ENCODE measurements around the gene NDUFS8.

The NDUFS8 gene

GRCh38 chr11:68065841-68066240 is 35.4 kb downstream of the NDUFS8 start:
- H2AFZ ChIP-seq (ENCODE audit: low read length) = no peak overlapping the region
- no peak overlapping the region for H3K9ac ChIP-seq (ENCODE audit: low read depth, low read length, poor library complexity, severe bottlenecking)
- H3K4me3 ChIP-seq (ENCODE audit: low read length, poor library complexity, severe bottlenecking) = no peak overlapping the region
- peaks cover 97% of the 10 kb centered on the region; the same call in 1 of the 2 replicates for H3K36me3 ChIP-seq (ENCODE audit: insufficient read depth, low read length)
- H4K20me1 ChIP-seq (ENCODE audit: insufficient read depth, low read length, poor library complexity, severe bottlenecking) = no peaks in the 10 kb centered on the region
- no peaks in the 10 kb centered on the region for H3F3A ChIP-seq (ENCODE audit: low read depth)
- no peak for TF ChIP-seq EZH2phosphoT487 (IDR thresholded peaks at IDR 0.05; ENCODE audit: borderline replicate concordance)
- no peak for TF ChIP-seq CTCF (conservative IDR thresholded peaks at IDR 0.05; ENCODE audit: low read length)
- no peaks in the 10 kb centered on the region for H3K9me3 ChIP-seq (ENCODE audit: insufficient read depth, low read depth, low read length)
- no peak overlapping the region for H3K4me2 ChIP-seq (ENCODE audit: low read depth, low read length, poor library complexity, severe bottlenecking)
- no peaks in the 10 kb centered on the region for H3K9me2 ChIP-seq (replicated peaks; ENCODE audit: low read depth, low read length)
- no peaks in the 10 kb centered on the region for H3K79me2 ChIP-seq (ENCODE audit: insufficient read depth, low read length)
- H3K27me3 ChIP-seq (ENCODE audit: insufficient read depth, low read length, poor library complexity, severe bottlenecking) = no peaks in the 10 kb centered on the region
- H3K4me1 ChIP-seq (ENCODE audit: insufficient read depth, low read length, poor library complexity, severe bottlenecking) = no peaks in the 10 kb centered on the region

- H3K4me2 ChIP-seq (ENCODE audit: low read depth, low read length, poor library complexity, severe bottlenecking) = no peak overlapping the region
- TF ChIP-seq EZH2phosphoT487 (IDR thresholded peaks at IDR 0.05; ENCODE audit: borderline replicate concordance) = no peak
- no peak for TF ChIP-seq CTCF (conservative IDR thresholded peaks at IDR 0.05; ENCODE audit: low read length)
- H3K9me3 ChIP-seq (ENCODE audit: insufficient read depth, low read depth, low read length) = no peaks in the 10 kb centered on the region
- no peak overlapping the region for H3K9ac ChIP-seq (ENCODE audit: low read depth, low read length, poor library complexity, severe bottlenecking)
- H2AFZ ChIP-seq (ENCODE audit: low read length) = no peak overlapping the region
- H3K4me3 ChIP-seq (ENCODE audit: low read length, poor library complexity, severe bottlenecking) = no peak overlapping the region
- H3K27me3 ChIP-seq (ENCODE audit: insufficient read depth, low read length, poor library complexity, severe bottlenecking) = no peaks in the 10 kb centered on the region
- no peaks in the 10 kb centered on the region for H4K20me1 ChIP-seq (ENCODE audit: insufficient read depth, low read length, poor library complexity, severe bottlenecking)
- H3K36me3 ChIP-seq (ENCODE audit: insufficient read depth, low read length) = peaks cover 98% of the 10 kb centered on the region; the same call in 1 of the 2 replicates
- no peaks in the 10 kb centered on the region for H3K9me2 ChIP-seq (replicated peaks; ENCODE audit: low read depth, low read length)
- H3F3A ChIP-seq (ENCODE audit: low read depth) = no peaks in the 10 kb centered on the region
- H3K4me1 ChIP-seq (ENCODE audit: insufficient read depth, low read length, poor library complexity, severe bottlenecking) = no peaks in the 10 kb centered on the region
- no peaks in the 10 kb centered on the region for H3K79me2 ChIP-seq (ENCODE audit: insufficient read depth, low read length)
Measured at GRCh38 chr11:68066742-68067141, 36.3 kb downstream of the NDUFS8 start.

- H3K9ac ChIP-seq (ENCODE audit: low read depth, low read length, poor library complexity, severe bottlenecking) = no peak overlapping the region
- H3K9me2 ChIP-seq (replicated peaks; ENCODE audit: low read depth, low read length) = no peaks in the 10 kb centered on the region
- no peaks in the 10 kb centered on the region for H3K9me3 ChIP-seq (ENCODE audit: insufficient read depth, low read depth, low read length)
- H3K27me3 ChIP-seq (ENCODE audit: insufficient read depth, low read length, poor library complexity, severe bottlenecking) = no peaks in the 10 kb centered on the region
- H3K4me2 ChIP-seq (ENCODE audit: low read depth, low read length, poor library complexity, severe bottlenecking) = no peak overlapping the region
- TF ChIP-seq CTCF (conservative IDR thresholded peaks at IDR 0.05; ENCODE audit: low read length) (no peak), EZH2phosphoT487 (IDR thresholded peaks at IDR 0.05; ENCODE audit: borderline replicate concordance) (no peak)
- H3K79me2 ChIP-seq (ENCODE audit: insufficient read depth, low read length) = no peaks in the 10 kb centered on the region
- no peaks in the 10 kb centered on the region for H4K20me1 ChIP-seq (ENCODE audit: insufficient read depth, low read length, poor library complexity, severe bottlenecking)
- H3K36me3 ChIP-seq (ENCODE audit: insufficient read depth, low read length) = peaks cover 95% of the 10 kb centered on the region
- no peak overlapping the region for H3K4me3 ChIP-seq (ENCODE audit: low read length, poor library complexity, severe bottlenecking)
- no peak overlapping the region for H2AFZ ChIP-seq (ENCODE audit: low read length)
- no peaks in the 10 kb centered on the region for H3F3A ChIP-seq (ENCODE audit: low read depth)
- H3K4me1 ChIP-seq (ENCODE audit: insufficient read depth, low read length, poor library complexity, severe bottlenecking) = no peaks in the 10 kb centered on the region
Measured at GRCh38 chr11:68067991-68068390, 37.5 kb downstream of the NDUFS8 start.
